Hematopoietic multipotent progenitor cell treated with erythropoietin and hydrocortisone succinate and interleukin-3 and kit ligand, for 17 days (in vitro differentiated cells): ENCODE results near the gene GAL3ST1.
"Not testable (repeated sequence)": the region's sequence is repeated elsewhere in the genome, so short reads cannot be mapped to it uniquely, and the experiment has no call there.

Experiments used
- DNase-seq: peaks from one replicate; pipeline ENCODE4 v3.0.0-alpha.2; 2015; ENCODE audit warnings: low spot score

Gene GAL3ST1, protein sequence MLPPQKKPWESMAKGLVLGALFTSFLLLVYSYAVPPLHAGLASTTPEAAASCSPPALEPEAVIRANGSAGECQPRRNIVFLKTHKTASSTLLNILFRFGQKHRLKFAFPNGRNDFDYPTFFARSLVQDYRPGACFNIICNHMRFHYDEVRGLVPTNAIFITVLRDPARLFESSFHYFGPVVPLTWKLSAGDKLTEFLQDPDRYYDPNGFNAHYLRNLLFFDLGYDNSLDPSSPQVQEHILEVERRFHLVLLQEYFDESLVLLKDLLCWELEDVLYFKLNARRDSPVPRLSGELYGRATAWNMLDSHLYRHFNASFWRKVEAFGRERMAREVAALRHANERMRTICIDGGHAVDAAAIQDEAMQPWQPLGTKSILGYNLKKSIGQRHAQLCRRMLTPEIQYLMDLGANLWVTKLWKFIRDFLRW

GRCh38 chr22:30574095-30574981 lies at the start of gene GAL3ST1:
Gene GAL3ST1 (minus strand): TSS chr22:30574665. CDS start chr22:30557392, 17,273 bp downstream.
- DNase-seq, result no peak

- not testable (repeated sequence) for DNase-seq
Observed at GRCh38 chr22:30619909-30620308, 45.4 kb upstream of the GAL3ST1 start.

GRCh38 chr22:30617819-30618218 lies 43.4 kb upstream of the GAL3ST1 start:
- no peak for DNase-seq

DNA sequence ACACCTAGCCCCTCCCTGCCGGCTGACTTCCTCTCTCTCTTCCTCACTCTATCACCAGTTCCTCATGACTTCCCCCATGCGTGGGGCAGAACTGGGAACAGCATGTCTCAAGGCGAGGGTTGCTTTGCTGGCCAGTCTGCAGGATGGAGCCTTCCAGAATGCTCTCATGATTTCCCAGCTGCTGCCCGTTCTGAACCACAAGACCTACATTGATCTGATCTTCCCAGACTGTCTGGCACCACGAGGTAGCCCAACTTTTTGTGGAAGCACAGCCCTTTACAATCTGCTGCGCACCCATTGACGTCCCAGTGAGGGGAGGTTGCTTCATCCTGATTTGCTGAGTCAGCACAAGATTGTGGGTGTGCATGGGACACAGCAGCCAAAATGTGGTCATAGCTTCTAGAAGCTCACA lies 41.1 kb upstream of the GAL3ST1 start:
- DNase-seq, result no peak

DNA sequence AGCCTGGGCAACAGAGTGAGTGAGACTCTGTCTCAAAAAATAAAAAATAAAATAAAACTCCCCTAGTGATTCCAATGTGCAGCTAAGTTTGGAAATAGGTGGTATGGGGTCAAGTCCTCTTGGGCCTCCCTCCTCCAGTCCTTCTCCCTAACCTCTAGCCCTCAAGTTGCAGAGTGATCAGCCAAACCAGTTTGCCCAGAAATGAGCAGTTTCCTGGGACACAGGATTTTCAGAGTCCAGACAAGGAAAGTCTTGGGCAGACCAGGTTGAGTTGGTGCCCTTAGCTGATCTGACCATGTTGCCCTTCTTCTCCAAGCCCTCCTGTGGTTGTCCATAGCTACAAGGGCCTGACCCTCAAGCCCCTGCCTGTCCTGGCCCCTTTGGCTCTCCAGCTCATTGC lies 40.4 kb upstream of the GAL3ST1 start:
- DNase-seq, result no peak

DNA sequence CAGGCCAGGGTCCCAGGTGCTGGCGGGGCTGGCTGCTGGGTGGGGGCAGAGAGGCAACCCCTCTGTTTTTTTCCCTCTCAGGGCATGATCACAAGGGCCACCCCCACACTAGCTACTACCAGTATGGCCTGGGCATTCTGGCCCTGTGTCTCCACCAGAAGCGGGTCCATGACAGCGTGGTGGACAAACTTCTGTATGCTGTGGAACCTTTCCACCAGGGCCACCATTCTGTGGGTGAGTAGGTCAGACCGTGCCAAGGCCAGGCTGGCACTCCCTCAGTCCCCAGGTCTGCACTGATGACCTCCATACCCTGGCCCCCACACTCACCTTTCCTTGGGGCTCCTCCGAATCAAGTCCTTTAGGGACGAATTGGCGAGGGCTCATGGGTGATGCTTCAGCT lies 39.8 kb upstream of the GAL3ST1 start:
- DNase-seq, result no peak

DNA sequence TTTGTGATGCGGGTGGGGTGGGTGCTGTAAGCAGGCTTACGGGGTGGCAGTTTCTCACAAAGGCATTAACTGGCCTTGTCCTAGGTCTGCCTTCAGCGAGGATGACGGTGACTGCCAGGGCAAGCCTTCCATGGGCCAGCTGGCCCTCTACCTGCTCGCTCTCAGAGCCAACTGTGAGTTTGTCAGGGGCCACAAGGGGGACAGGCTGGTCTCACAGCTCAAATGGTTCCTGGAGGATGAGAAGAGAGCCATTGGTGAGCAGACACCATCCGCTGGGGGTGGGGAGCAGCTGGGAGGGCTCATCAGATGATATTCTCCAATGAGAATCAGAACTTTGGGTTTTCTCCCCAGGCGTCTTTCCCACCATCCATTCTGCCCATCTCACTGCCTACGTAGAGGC lies 38.3 kb upstream of the GAL3ST1 start:
- DNase-seq, result no peak

DNA sequence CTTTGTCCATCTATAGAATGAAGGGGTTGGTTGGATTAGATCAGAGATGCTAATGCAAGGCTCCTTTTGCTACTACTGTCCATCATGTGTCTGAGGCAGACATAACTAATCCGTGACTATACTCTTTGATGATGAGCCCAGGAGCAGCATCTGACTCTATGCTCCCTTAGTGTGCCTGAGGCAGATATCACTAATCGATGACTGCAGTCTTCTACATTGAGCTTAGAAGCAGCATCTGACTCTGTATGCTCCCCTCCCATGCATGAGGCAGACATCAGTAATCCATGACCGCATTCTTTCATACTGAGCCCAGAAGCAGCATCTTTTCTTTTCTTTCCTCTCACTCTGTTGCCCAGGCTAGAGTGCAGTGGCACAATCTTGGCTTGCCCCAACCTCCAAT lies 36.7 kb upstream of the GAL3ST1 start:
- DNase-seq, result no peak

DNA sequence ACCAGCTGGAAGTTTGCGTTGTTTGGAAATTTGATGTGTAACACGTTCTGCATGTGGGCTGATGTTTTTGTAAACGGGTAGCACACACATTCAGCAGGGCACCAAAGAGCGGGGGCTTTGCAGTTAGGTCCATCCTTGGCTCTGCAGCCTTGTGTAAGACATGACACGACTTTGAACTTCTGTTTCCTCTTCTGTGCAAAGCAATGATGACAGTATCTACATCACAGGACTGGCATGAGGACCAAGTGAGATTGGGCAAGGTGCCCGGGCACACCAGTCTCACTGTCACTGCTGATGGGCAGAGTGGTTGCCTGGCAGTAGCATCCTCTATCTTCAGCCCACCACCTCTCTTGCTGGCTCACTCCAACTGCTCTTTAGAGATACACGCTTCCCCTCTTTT lies 35.8 kb upstream of the GAL3ST1 start:
- DNase-seq, result peak; percentile 27

GRCh38 chr22:30609260-30610185 lies 35.1 kb upstream of the GAL3ST1 start:
- peak; percentile 76 for DNase-seq

DNA sequence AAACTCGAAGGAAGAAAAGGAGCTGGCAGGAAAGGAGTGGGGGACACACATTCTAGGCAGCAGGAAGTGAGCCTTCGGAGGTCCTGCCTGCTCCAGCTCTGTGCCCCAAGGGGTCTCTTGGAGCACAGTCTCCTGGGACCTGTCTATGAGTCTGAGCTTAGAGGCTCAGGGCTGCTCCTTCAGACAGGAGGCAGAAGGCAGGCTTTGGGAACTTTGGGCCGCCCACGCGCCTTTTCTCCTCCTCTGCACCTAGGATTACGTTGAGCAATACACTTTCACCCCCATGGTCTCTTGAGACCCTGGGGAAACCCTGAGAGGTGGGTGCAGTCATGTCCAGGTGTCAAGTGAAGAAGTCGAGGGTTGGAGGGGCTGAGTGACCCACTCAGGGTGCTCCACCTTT lies 33.5 kb upstream of the GAL3ST1 start:
- DNase-seq, result no peak

DNA sequence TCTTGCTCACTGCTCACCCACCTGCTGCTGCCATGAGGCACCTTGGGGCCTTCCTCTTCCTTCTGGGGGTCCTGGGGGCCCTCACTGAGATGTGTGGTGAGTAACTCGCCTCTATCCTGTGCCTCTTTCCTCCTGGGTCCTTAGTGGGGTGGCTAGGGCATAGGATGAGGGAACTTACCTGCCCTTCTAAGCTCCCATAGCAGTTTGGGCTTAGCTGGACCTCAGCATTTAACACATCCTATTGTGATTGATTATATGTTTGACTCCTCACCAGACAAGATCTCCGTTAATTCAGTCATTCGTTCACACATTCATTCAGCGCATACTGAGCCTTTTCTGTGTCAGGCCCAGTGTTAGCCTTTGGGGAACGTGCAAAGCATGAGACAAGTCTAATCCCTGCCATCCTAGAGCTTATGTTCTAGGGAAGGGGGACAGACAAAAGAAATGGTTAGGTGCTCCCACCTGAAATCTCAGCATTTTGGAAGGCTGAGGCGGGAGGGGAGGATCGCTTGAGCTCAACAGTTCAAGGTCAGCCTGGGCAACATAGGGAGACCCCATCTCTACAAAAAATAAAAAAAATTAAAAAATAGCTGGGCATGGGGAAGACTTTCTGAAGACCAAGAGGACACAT lies 33.0 kb upstream of the GAL3ST1 start:
- DNase-seq, result no peak

DNA sequence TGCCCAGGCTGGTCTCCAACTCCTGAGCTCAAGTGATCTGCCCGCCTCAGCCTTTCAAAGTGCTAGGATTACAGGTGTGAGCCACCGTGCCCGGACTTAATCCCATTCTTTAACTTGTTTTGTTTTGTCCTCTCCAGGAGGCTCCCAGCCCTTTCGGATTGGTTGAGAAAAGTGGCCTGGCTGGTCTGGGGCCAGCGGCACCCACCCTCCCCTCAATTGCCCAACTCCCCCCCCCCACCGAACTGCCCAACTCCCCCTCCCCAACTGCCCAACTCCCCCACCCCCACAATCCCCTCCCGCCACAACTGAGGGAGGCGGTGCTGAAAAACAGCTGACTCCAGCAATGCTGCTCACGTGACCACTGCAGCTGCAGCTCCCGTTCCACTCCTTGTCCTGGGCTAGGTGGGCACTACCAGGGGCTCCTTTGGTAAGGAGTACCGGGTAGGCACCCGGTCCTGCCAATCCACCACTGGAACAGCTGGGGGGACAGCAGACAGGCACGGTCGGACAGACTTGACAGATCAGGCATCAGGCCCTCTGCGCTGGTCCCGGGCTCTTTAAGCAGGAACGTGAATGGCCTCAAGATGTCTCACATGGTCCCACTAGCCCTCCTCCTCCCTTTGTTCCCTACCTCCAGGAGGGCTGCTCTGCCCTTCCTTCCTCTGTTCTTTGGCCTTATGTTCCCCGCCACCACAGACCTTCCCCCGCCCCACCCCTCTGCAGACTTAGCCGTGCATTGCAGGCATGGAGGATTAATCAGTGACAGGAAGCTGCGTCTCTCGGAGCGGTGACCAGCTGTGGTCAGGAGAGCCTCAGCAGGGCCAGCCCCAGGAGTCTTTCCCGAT lies 32.2 kb upstream of the GAL3ST1 start, which contains the start of gene TCN2:
Gene TCN2 (plus strand): TSS at position 720 of the 845 bp plus-strand sequence. CDS start 158 bp downstream, outside the sequence.
- peak; percentile 56 for DNase-seq

GRCh38 chr22:30605449-30606110 lies 31.1 kb upstream of the GAL3ST1 start:
- DNase-seq, result peak; percentile 85

DNA sequence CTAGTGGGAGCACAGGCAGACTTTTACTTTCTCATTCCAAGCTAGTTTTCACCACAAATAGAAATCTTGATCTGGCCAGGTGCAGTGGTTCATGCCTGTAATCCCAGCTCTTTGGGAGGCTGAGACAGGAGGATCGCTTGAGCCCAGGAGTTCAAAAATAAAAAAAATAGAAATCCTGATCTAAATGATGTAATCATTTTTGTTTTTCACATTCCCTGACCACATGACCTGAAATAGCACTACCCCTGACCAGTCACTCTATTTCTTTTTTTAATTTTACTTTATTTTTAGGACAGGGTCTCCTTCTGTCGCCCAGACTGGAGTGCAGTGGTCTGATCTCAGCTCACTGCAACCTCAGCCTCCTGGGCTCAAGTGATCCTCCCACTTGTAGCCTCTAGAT lies 30.3 kb upstream of the GAL3ST1 start:
- no peak for DNase-seq

- no peak for DNase-seq
Observed at GRCh38 chr22:30603801-30604200, 29.3 kb upstream of the GAL3ST1 start.

DNA sequence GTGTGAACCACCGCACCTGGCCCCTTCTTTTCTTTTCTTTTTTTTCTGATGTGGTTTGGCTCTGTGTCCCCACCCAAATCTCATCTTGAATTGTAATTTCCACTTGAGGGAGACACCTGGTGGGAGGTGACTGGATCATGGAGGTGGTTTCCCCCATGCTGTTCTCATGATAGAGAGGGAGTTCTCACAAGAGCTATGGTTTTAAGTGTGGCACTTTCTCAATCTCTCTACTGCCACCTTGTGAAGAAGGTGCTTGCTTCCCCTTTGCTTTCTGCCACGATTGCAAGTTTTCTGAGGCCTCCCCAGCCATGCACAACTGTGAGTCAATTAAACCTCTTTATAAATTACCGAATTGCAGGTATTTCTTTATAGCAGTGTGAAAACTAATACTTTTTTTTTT lies 27.6 kb upstream of the GAL3ST1 start:
- DNase-seq, result peak; percentile 51

DNA sequence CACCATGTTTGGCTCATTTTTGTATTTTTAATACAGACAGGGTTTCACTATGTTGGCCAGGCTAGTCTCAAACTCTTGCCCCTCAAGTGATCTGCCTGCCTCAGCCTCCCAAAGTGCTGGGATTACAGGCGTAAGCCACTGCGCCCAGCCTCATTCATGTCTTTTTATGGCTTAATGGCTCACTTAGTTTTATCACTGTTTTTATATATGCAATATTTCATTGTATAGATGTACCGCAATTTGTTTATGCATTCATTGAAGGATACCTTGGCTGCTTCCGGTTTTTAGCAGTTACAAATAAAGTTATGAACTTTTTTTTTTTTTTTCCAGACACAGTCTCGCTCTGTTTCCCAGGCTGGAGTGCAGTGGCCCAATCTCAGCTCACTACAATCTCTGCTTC lies 27.0 kb upstream of the GAL3ST1 start:
- no peak for DNase-seq

DNA sequence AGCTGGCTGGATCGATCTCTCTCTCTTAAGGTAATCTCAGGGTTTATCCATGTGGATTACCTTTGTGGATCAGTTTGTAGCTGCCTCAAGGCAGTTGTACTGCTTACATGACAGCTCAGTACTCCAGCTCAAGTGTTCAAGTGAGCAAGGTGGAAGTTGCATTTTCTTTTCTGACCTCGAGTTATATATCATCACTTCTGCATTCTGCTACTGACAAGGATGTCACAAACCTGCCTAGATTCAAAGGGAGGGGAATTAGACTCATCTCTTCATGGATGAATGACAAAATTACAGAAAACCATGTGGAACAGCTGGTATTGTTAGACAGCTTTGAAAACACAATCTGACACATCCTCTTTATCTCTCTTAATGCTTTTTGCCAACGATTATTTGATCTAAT lies 26.5 kb upstream of the GAL3ST1 start:
- DNase-seq, result no peak

- no peak for DNase-seq
Observed at GRCh38 chr22:30598986-30599385, 24.5 kb upstream of the GAL3ST1 start.
